ENCODE measurements around the gene ANKRD37.

DNA sequence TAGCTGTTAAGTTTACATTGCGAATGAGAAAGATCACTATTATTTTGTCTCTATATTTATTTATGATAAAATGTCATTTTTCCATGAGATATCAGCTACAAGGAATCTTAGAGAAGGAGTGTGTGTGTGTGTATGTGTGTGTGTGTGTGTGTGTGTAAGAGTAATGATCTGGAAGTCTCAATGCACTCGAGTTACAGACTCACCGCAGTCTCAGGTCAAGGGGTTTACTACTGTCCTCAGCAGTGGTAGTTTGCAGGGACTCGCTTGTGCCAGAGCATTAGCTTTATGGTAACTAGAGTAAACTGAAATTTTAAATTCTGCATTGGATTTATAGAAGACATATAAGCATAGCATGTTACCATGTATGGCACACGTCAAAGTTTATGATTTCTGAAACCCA, 31.8 kb upstream of the ANKRD37 start:
- TF ChIP-seq, protein P1, sequence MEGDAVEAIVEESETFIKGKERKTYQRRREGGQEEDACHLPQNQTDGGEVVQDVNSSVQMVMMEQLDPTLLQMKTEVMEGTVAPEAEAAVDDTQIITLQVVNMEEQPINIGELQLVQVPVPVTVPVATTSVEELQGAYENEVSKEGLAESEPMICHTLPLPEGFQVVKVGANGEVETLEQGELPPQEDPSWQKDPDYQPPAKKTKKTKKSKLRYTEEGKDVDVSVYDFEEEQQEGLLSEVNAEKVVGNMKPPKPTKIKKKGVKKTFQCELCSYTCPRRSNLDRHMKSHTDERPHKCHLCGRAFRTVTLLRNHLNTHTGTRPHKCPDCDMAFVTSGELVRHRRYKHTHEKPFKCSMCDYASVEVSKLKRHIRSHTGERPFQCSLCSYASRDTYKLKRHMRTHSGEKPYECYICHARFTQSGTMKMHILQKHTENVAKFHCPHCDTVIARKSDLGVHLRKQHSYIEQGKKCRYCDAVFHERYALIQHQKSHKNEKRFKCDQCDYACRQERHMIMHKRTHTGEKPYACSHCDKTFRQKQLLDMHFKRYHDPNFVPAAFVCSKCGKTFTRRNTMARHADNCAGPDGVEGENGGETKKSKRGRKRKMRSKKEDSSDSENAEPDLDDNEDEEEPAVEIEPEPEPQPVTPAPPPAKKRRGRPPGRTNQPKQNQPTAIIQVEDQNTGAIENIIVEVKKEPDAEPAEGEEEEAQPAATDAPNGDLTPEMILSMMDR (IDR thresholded peaks at IDR 0.05; ENCODE audit: insufficient read depth, low read length) = no peak
- TF ChIP-seq GABPA (IDR thresholded peaks at IDR 0.05; ENCODE audit: low read depth) (no peak), POLR2AphosphoS5 (IDR thresholded peaks at IDR 0.05; ENCODE audit: low read depth) (no peak), SPI1 (IDR thresholded peaks at IDR 0.05; ENCODE audit: borderline replicate concordance, low read depth) (no peak)
- TF ChIP-seq, protein P2, sequence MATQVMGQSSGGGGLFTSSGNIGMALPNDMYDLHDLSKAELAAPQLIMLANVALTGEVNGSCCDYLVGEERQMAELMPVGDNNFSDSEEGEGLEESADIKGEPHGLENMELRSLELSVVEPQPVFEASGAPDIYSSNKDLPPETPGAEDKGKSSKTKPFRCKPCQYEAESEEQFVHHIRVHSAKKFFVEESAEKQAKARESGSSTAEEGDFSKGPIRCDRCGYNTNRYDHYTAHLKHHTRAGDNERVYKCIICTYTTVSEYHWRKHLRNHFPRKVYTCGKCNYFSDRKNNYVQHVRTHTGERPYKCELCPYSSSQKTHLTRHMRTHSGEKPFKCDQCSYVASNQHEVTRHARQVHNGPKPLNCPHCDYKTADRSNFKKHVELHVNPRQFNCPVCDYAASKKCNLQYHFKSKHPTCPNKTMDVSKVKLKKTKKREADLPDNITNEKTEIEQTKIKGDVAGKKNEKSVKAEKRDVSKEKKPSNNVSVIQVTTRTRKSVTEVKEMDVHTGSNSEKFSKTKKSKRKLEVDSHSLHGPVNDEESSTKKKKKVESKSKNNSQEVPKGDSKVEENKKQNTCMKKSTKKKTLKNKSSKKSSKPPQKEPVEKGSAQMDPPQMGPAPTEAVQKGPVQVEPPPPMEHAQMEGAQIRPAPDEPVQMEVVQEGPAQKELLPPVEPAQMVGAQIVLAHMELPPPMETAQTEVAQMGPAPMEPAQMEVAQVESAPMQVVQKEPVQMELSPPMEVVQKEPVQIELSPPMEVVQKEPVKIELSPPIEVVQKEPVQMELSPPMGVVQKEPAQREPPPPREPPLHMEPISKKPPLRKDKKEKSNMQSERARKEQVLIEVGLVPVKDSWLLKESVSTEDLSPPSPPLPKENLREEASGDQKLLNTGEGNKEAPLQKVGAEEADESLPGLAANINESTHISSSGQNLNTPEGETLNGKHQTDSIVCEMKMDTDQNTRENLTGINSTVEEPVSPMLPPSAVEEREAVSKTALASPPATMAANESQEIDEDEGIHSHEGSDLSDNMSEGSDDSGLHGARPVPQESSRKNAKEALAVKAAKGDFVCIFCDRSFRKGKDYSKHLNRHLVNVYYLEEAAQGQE (IDR thresholded peaks at IDR 0.05; ENCODE audit: insufficient replicate concordance, low read depth) = no peak
